ENCODE measurements around the gene FN3KRP.
A peak's percentile ranks its signal among the peaks of the same experiment; 100 is the strongest.

The FN3KRP gene

DNA sequence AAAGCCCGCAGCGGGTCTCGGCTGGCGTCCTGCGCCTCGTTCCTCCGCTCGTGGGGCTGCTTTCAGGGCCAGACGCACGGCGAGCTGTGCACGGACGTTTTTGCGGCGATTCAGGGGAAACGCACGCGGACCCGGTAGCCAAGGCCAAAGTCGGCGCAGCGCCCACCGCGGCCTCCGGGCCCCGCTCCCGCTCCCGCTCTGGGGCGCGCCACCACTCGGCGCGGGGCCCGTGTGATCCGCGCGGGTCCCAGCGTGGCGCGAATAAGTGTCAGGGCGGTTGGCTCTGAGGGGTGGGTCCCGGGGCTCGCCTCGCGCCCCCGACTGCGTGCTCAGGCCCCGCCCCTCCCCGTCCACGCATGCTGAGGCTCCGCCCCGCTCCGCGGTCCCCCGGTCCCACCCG lies 34.7 kb downstream of the FN3KRP start:
- Histone ChIP-seq H3K9ac (ENCODE audit: low read length) (no peak overlapping the region), H3K27me3 (ENCODE audit: insufficient read depth, low read length) (no peaks in the 10 kb centered on the region), H2AFZ (ENCODE audit: low read length) (no peak overlapping the region), H3K4me2 (ENCODE audit: low read length) (no peak overlapping the region), H4K20me1 (ENCODE audit: insufficient read depth, low read length) (no peaks in the 10 kb centered on the region), H3K4me3 (ENCODE audit: low read depth, low read length, poor library complexity, severe bottlenecking) (no peak overlapping the region), H3K79me2 (ENCODE audit: insufficient read depth, low read length) (no peaks in the 10 kb centered on the region; the same call in none of the 2 replicates), H3K36me3 (ENCODE audit: insufficient read depth, low read length) (peaks cover 4% of the 10 kb centered on the region; the same call in 1 of the 2 replicates), H3K27ac (ENCODE audit: low read depth, low read length, poor library complexity, severe bottlenecking) (no peak overlapping the region), H3K9me3 (ENCODE audit: low read length) (0 out of 2 replicates have a peak, but pooled peaks cover 7% of the 10 kb centered on the region), H3K9me2 (ENCODE audit: low read depth, low read length) (no peaks in the 10 kb centered on the region), H3F3A (ENCODE audit: insufficient read depth, low read length) (no peaks in the 10 kb centered on the region), H3K4me1 (ENCODE audit: insufficient read depth, low read length, severe bottlenecking) (peaks cover 21% of the 10 kb centered on the region)
- no peak for TF ChIP-seq CTCF (IDR thresholded peaks at IDR 0.05; ENCODE audit: low read length)
- TF ChIP-seq EZH2 (IDR thresholded peaks at IDR 0.05; ENCODE audit: borderline replicate concordance, low read length), result no peak

DNA sequence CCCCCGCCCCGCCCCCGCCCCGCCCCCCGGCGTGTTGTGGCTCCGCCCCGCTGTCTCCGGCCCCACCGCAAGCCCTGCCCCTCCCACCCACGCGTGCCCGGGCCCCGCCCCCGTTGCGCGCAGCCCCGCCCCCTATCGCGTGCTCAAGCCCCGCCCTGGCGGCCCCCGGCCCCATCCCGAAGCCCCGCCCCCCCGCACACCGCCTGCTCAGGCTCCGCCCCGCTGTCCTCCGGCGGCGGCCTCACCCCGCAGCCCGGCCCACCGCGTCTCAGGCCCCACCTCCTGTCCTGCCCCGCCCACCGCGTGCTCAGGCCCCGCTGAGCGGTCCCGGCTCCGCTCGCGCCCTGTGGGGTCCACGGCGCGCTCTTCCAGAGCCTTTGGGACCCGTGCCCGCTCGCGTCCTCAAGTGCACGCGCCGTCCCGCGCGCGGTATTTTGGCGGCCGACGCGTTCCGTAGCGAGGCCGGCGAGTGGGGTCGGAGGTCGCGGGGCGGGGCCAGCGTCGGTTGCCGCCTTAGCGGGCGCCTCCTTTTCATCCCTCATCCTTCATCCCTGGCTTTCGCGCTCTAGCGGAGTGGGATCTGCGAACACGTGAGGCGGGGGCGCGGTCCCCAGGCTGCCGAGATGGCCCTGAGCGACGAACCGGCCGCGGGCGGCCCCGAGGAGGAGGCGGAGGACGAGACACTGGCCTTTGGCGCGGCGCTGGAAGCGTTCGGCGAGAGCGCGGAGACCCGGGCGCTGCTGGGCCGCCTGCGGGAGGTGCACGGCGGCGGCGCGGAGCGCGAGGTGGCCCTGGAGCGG lies 35.3 kb downstream of the FN3KRP start, which contains the start of gene TBCD:
TSS of gene TBCD (plus strand) at position 495 of the 800 bp plus-strand sequence. CDS start at position 624, 129 bp downstream.
- no peak for TF ChIP-seq EZH2 (IDR thresholded peaks at IDR 0.05; ENCODE audit: borderline replicate concordance, low read length)
- Histone ChIP-seq H3K9me2 (ENCODE audit: low read depth, low read length) (no peaks in the 10 kb centered on the region), H3K4me3 (ENCODE audit: low read depth, low read length, poor library complexity, severe bottlenecking) (peak within 1 kb of the TSS; percentile 93), H3K27me3 (ENCODE audit: insufficient read depth, low read length) (no peaks in the 10 kb centered on the region), H3K36me3 (ENCODE audit: insufficient read depth, low read length) (peaks cover 6% of the 10 kb centered on the region; the same call in 1 of the 2 replicates), H2AFZ (ENCODE audit: low read length) (no peak within 1 kb of the TSS), H3K9me3 (ENCODE audit: low read length) (0 out of 2 replicates have a peak, but pooled peaks cover 6% of the 10 kb centered on the region), H3F3A (ENCODE audit: insufficient read depth, low read length) (no peaks in the 10 kb centered on the region), H3K4me1 (ENCODE audit: insufficient read depth, low read length, severe bottlenecking) (peaks cover 21% of the 10 kb centered on the region), H4K20me1 (ENCODE audit: insufficient read depth, low read length) (no peaks in the 10 kb centered on the region), H3K9ac (ENCODE audit: low read length) (peak within 1 kb of the TSS; percentile 87), H3K79me2 (ENCODE audit: insufficient read depth, low read length) (no peaks in the 10 kb centered on the region; the same call in none of the 2 replicates), H3K4me2 (ENCODE audit: low read length) (peak within 1 kb of the TSS; percentile 98), H3K27ac (ENCODE audit: low read depth, low read length, poor library complexity, severe bottlenecking) (peak within 1 kb of the TSS; percentile 15)

DNA sequence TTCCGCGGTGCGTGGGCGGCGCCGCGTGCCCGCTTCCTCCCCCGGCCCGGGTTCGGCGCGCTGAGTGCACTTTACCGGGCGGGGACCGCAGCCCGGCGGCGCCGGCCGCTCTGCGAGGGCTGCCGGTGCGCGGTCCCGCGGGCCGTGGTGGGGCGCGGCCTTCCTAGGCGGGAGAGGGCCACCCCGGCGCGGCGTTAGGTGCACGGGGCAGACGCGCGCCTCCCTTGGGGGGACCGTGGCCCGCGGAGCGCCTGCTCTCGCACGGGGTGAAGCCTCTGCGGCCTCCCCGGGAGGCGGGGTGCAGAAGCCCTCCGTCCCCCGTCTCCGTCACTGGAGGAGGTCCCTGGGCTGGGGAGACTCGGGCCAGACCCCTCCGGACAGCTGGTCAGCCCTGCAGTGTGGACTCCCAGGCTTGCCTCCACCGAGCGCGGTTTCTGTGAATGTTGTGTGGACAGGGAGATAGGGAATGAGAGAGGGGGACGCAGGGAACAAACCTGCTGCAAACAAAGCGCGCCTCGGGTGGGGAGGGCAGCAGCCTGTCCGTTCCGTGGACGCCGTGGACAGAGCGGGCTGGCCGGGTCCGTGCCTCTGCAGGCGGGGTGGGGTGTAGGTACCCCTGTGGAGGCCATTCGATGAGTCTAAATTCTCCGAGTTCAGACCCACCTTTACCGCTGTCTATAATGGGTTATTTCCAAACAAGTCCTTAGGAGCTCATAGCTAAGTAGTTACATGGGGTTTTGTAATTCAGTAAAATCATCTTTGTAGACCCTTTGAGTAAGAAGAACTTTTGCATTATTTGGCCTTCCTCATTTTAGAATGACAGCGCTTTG lies 36.1 kb downstream of the FN3KRP start:
- no peaks in the 10 kb centered on the region; the same call in none of the 2 replicates for H3K79me2 ChIP-seq (ENCODE audit: insufficient read depth, low read length)
- peaks cover 21% of the 10 kb centered on the region for H3K4me1 ChIP-seq (ENCODE audit: insufficient read depth, low read length, severe bottlenecking)
- H3K27ac ChIP-seq (ENCODE audit: low read depth, low read length, poor library complexity, severe bottlenecking), result no peak overlapping the region
- H3K36me3 ChIP-seq (ENCODE audit: insufficient read depth, low read length), result peaks cover 10% of the 10 kb centered on the region; the same call in 1 of the 2 replicates
- peak overlapping the region; percentile 87 for H3K9ac ChIP-seq (ENCODE audit: low read length)
- no peaks in the 10 kb centered on the region for H3K27me3 ChIP-seq (ENCODE audit: insufficient read depth, low read length)
- H4K20me1 ChIP-seq (ENCODE audit: insufficient read depth, low read length), result no peaks in the 10 kb centered on the region
- H3K4me2 ChIP-seq (ENCODE audit: low read length), result peak overlapping the region; percentile 98
- peak overlapping the region; percentile 93 for H3K4me3 ChIP-seq (ENCODE audit: low read depth, low read length, poor library complexity, severe bottlenecking)
- H3F3A ChIP-seq (ENCODE audit: insufficient read depth, low read length), result no peaks in the 10 kb centered on the region
- no peak for TF ChIP-seq CTCF (IDR thresholded peaks at IDR 0.05; ENCODE audit: low read length)
- TF ChIP-seq EZH2 (IDR thresholded peaks at IDR 0.05; ENCODE audit: borderline replicate concordance, low read length), result no peak
- no peak overlapping the region for H2AFZ ChIP-seq (ENCODE audit: low read length)
- H3K9me2 ChIP-seq (ENCODE audit: low read depth, low read length), result no peaks in the 10 kb centered on the region
- H3K9me3 ChIP-seq (ENCODE audit: low read length), result 0 out of 2 replicates have a peak, but pooled peaks cover 6% of the 10 kb centered on the region
